ENCODE results near the gene PLEKHN1.
"Not testable (repeated sequence)": the region's sequence is repeated elsewhere in the genome, so short reads cannot be mapped to it uniquely, and the experiment has no call there.

DNA sequence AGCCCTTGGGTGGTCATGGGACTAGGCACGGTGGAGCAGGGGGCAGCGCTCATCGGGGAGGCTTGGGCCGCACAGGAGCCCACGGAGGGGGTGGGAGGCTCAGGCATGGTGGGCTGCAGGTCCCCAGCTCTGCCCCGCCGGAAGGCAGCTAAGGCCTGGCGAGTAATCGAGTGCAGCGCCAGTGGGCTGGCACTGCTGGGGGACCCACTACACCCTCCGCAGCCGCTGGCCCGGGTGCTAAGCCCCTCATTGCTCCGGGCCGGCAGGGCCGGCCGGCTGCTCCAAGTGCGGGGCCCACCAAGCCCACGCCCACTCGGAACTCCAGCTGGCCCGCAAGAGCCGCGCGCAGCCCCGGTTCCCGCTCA lies 52.0 kb downstream of the PLEKHN1 start:
- TF ChIP-seq, protein P1, sequence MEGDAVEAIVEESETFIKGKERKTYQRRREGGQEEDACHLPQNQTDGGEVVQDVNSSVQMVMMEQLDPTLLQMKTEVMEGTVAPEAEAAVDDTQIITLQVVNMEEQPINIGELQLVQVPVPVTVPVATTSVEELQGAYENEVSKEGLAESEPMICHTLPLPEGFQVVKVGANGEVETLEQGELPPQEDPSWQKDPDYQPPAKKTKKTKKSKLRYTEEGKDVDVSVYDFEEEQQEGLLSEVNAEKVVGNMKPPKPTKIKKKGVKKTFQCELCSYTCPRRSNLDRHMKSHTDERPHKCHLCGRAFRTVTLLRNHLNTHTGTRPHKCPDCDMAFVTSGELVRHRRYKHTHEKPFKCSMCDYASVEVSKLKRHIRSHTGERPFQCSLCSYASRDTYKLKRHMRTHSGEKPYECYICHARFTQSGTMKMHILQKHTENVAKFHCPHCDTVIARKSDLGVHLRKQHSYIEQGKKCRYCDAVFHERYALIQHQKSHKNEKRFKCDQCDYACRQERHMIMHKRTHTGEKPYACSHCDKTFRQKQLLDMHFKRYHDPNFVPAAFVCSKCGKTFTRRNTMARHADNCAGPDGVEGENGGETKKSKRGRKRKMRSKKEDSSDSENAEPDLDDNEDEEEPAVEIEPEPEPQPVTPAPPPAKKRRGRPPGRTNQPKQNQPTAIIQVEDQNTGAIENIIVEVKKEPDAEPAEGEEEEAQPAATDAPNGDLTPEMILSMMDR (conservative IDR thresholded peaks at IDR 0.05 in 1 of 2, IDR thresholded peaks at IDR 0.05 in 1 of 2; ENCODE audit: extremely low read depth in 1 of 2, insufficient read depth in 1 of 2, low read depth in 1 of 2, low read length in 2 of 2): not testable (repeated sequence)
- TF ChIP-seq EZH2 (IDR thresholded peaks at IDR 0.05; ENCODE audit: borderline replicate concordance, low read length): not testable (repeated sequence)

All from mammary epithelial cell (primary cell).